ENCODE results near the gene EFEMP2. TPM values are rescaled to one million over a fixed set of nuclear protein-coding genes. Genes with fewer than 3 reads are reported as not detected.

EFEMP2 gene
- total and polyA plus RNA-seq, 2 donors (not counting 1 experiment from before 2014, with no cell fraction given): 9.5 to 14.7 TPM

DNA sequence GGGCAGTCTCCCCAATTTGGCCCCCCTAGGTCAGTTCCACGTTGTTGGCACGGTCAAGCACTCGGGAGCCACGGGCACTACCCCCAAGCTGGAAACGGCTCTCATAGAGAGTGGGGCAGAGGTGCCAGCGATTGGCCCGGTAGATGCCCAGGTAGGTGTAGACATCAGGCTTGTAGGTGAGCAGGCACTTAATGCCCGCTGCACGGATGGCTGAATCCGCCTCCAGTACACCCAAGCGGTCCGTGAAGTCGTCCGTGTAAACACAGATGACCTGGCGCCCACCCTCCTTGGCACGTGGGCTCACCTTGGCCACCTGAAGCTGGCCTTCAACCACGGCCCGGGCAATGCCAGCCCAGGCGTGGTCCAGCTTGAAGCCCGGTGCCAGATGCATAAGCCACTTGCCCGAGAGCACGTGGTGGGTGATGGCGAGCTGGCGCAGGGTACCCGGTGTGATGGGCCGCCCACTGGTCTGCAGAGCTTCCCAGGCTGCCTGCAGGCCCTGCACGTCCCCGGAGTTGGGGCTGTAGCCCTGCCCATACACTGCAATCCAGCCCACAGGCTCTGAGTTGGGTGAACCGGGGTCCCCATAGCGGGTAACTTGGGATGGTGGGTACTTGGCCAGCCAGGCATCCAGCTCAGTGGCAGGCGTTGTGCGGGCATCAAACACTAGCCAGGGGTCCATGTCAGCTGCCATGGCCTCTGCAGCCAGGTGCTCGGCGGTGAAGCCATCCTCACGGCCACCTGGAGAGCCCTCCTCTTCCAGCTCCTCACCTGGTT lies 45.0 kb upstream of the EFEMP2 start:
- Histone ChIP-seq H3K9me3 (ENCODE audit: control extremely low read depth in 1 of 3, control insufficient read depth in 2 of 3, insufficient read depth in 1 of 3, low read length in 2 of 3) (no peaks in the 10 kb centered on the region), H3K27me3 (replicated peaks in 1 of 4; ENCODE audit: control extremely low read depth in 1 of 4, control insufficient read depth in 3 of 4, insufficient read depth in 4 of 4, low read length in 3 of 4) (no peaks in the 10 kb centered on the region), H4K20me1 (ENCODE audit: control insufficient read depth, insufficient read depth, low read length, poor library complexity, severe bottlenecking) (peaks cover 4% of the 10 kb centered on the region), H3K27ac (ENCODE audit: low read length in 2 of 2) (peak overlapping the region in 1 of 2 donors; percentile 66), H3K79me2 (ENCODE audit: control insufficient read depth, insufficient read depth, low read length) (peaks cover 42% of the 10 kb centered on the region), H3K9ac (ENCODE audit: low read length) (peak overlapping the region; percentile 96), H3K4me3 (ENCODE audit: control extremely low read depth in 1 of 5, extremely low read depth in 1 of 5, insufficient read depth in 1 of 5, low read depth in 2 of 5, low read length in 4 of 5) (peak overlapping the region; percentile 83 to 99 (median 93)), H3K36me3 (replicated peaks in 1 of 2; ENCODE audit: control extremely low read depth in 1 of 2, control insufficient read depth in 1 of 2, extremely low read depth in 1 of 2, insufficient read depth in 2 of 2, low read length in 1 of 2) (peaks cover 2 to 13% of the 10 kb centered on the region in 2 experiments), H2AFZ (ENCODE audit: insufficient read depth, low read depth, low read length, poor library complexity, severe bottlenecking) (peak overlapping the region; percentile 77), H3K4me2 (replicated peaks; ENCODE audit: low read depth, low read length, poor library complexity, severe bottlenecking) (peak overlapping the region; percentile 97), H3K4me1 (ENCODE audit: control insufficient read depth in 2 of 2, insufficient read depth in 2 of 2, low read length in 2 of 2) (peaks cover 19 to 50% of the 10 kb centered on the region in 2 donors)
- WGBS (ENCODE audit: insufficient coverage): 95% methylated on average over 33 of the region's 35 CpGs
- H3K27ac Mint-ChIP-seq: peak overlapping the region; percentile 87
- intact Hi-C loops (cut with micrococcal nuclease): loop anchor here (2.0 kb wide), 1 partner anchor 59 kb away; the partner anchor contains the start of gene CFL1
- no peaks in the 10 kb centered on the region for H3K9me3 Mint-ChIP-seq (ENCODE audit: insufficient read depth)
- peak overlapping the region; percentile 89 for H3K4me3 Mint-ChIP-seq
- peaks cover 44% of the 10 kb centered on the region for H3K4me1 Mint-ChIP-seq
- CTCF ChIA-PET: interaction anchor here (0.9 to 2.1 kb wide), 5 partner anchors 19 to 75 kb away, joined by 3 to 15 read pairs (median 4); partner anchors contain the start of genes CCDC85B and FIBP
- H3K27me3 Mint-ChIP-seq: no peaks in the 10 kb centered on the region
- DNase-seq (no peak), ATAC-seq (ENCODE audit: low read depth) (no peak)
- TF ChIP-seq, protein P1, sequence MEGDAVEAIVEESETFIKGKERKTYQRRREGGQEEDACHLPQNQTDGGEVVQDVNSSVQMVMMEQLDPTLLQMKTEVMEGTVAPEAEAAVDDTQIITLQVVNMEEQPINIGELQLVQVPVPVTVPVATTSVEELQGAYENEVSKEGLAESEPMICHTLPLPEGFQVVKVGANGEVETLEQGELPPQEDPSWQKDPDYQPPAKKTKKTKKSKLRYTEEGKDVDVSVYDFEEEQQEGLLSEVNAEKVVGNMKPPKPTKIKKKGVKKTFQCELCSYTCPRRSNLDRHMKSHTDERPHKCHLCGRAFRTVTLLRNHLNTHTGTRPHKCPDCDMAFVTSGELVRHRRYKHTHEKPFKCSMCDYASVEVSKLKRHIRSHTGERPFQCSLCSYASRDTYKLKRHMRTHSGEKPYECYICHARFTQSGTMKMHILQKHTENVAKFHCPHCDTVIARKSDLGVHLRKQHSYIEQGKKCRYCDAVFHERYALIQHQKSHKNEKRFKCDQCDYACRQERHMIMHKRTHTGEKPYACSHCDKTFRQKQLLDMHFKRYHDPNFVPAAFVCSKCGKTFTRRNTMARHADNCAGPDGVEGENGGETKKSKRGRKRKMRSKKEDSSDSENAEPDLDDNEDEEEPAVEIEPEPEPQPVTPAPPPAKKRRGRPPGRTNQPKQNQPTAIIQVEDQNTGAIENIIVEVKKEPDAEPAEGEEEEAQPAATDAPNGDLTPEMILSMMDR (IDR thresholded peaks at IDR 0.05): no peak
- no peak for TF ChIP-seq EZH2 (IDR thresholded peaks at IDR 0.05; ENCODE audit: borderline replicate concordance, insufficient read depth, low read depth, low read length, poor library complexity, severe bottlenecking)
- POLR2A ChIA-PET: interaction anchor here (0.6 to 2.5 kb wide), 8 partner anchors 10 to 350 kb away, joined by 3 to 13 read pairs (median 5); partner anchors contain the start of genes CCDC85B, FIBP and RNASEH2C

DNA sequence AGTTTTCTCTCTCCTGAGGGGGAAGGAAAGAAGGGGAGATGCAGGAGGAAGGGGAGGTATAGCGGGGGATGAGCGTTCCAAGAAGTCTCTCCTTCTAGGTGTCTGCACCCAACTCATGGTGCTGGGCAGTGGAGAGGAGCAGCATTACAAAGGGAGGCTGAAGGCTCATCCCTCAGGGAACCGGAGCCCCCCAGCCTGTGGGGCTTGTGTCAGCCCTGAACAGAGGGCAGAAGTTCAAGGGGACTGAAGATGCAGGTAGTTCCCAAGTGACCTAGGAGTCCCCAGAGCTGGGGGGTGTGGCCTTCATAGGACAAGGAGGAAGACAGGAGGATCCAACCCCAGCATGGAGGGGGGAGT lies 44.5 kb upstream of the EFEMP2 start:
- CTCF ChIA-PET: interaction anchor here (1.9 to 2.1 kb wide), 2 partner anchors 27 to 32 kb away, joined by 12 to 15 read pairs; partner anchors contain the start of genes CCDC85B and FIBP
- H3K4me2 ChIP-seq (replicated peaks; ENCODE audit: low read depth, low read length, poor library complexity, severe bottlenecking): peak overlapping the region; percentile 97
- peaks cover 44% of the 10 kb centered on the region for H3K4me1 Mint-ChIP-seq

More for the DNA sequence above, 44.5 kb upstream of the EFEMP2 start:
- whole genome bisulfite sequencing (ENCODE audit: insufficient coverage): 100% methylated on average over 3 of the region's 3 CpGs
- ATAC-seq (ENCODE audit: low read depth) (no peak), DNase-seq (no peak)
- H3K4me1 ChIP-seq (ENCODE audit: control insufficient read depth in 2 of 2, insufficient read depth in 2 of 2, low read length in 2 of 2): peaks cover 19 to 50% of the 10 kb centered on the region in 2 donors
- peaks cover 4% of the 10 kb centered on the region for H4K20me1 ChIP-seq (ENCODE audit: control insufficient read depth, insufficient read depth, low read length, poor library complexity, severe bottlenecking)
- no peak overlapping the region for H3K27ac ChIP-seq (ENCODE audit: low read length in 2 of 2)
- no peak for TF ChIP-seq EZH2 (IDR thresholded peaks at IDR 0.05; ENCODE audit: borderline replicate concordance, insufficient read depth, low read depth, low read length, poor library complexity, severe bottlenecking)
- TF ChIP-seq, protein P1 (IDR thresholded peaks at IDR 0.05): no peak
- peaks cover 0 to 1% (median 0%) of the 10 kb centered on the region in 4 experiments for H3K27me3 ChIP-seq (replicated peaks in 1 of 4; ENCODE audit: control extremely low read depth in 1 of 4, control insufficient read depth in 3 of 4, insufficient read depth in 4 of 4, low read length in 3 of 4)
- no peak overlapping the region for H3K4me3 ChIP-seq (ENCODE audit: control extremely low read depth in 1 of 5, extremely low read depth in 1 of 5, insufficient read depth in 1 of 5, low read depth in 2 of 5, low read length in 4 of 5)
- POLR2A ChIA-PET: interaction anchor here (0.8 to 2.5 kb wide), 2 partner anchors 26 to 196 kb away, joined by 5 to 13 read pairs; partner anchors contain the start of genes CCDC85B and RNASEH2C
- H3K36me3 ChIP-seq (replicated peaks in 1 of 2; ENCODE audit: control extremely low read depth in 1 of 2, control insufficient read depth in 1 of 2, extremely low read depth in 1 of 2, insufficient read depth in 2 of 2, low read length in 1 of 2): peaks cover 0 to 7% of the 10 kb centered on the region in 2 experiments
- no peaks in the 10 kb centered on the region for H3K9me3 Mint-ChIP-seq (ENCODE audit: insufficient read depth)
- no peak overlapping the region for H3K9ac ChIP-seq (ENCODE audit: low read length)
- intact Hi-C loops (cut with micrococcal nuclease): no loop called here
- peak overlapping the region; percentile 67 for H3K27ac Mint-ChIP-seq
- no peak overlapping the region for H2AFZ ChIP-seq (ENCODE audit: insufficient read depth, low read depth, low read length, poor library complexity, severe bottlenecking)
- H3K4me3 Mint-ChIP-seq: peak overlapping the region; percentile 89
- peaks cover 47% of the 10 kb centered on the region for H3K79me2 ChIP-seq (ENCODE audit: control insufficient read depth, insufficient read depth, low read length)
- no peaks in the 10 kb centered on the region for H3K9me3 ChIP-seq (ENCODE audit: control extremely low read depth in 1 of 3, control insufficient read depth in 2 of 3, insufficient read depth in 1 of 3, low read length in 2 of 3)
- no peaks in the 10 kb centered on the region for H3K27me3 Mint-ChIP-seq

Data from B cell (primary cell).